NT2/D1 (cell line): ENCODE results near the gene KRT26.

ENCODE experiments used
- SUZ12 ChIP-seq: IDR thresholded peaks from 2 replicates; pipeline ENCODE4 v1.6.1; 2011; ENCODE audit not compliant: insufficient read length, insufficient read depth; ENCODE audit errors: extremely low read depth
- YY1 ChIP-seq: IDR thresholded peaks from 2 replicates; pipeline ENCODE4 v1.6.1; 2011; ENCODE audit not compliant: insufficient read length, insufficient read depth
- ZNF274 ChIP-seq: IDR thresholded peaks from 2 replicates; pipeline ENCODE4 v1.6.1; 2011; ENCODE audit warnings: mild to moderate bottlenecking, low read depth, low read length

GRCh38 chr17:40817103-40817682, 45.2 kb upstream of the KRT26 start:
- TF ChIP-seq SUZ12: no peak
- TF ChIP-seq ZNF274: no peak
- no peak for TF ChIP-seq YY1
